ENCODE measurements around the gene MVK. TPM values are rescaled to one million over a fixed set of nuclear protein-coding genes. Genes with fewer than 3 reads are reported as not detected.

Gene MVK
- polyA plus RNA-seq, 1 donor (not counting 4 experiments of a cell fraction or from before 2014, with no cell fraction given) = 26.7 TPM

DNA sequence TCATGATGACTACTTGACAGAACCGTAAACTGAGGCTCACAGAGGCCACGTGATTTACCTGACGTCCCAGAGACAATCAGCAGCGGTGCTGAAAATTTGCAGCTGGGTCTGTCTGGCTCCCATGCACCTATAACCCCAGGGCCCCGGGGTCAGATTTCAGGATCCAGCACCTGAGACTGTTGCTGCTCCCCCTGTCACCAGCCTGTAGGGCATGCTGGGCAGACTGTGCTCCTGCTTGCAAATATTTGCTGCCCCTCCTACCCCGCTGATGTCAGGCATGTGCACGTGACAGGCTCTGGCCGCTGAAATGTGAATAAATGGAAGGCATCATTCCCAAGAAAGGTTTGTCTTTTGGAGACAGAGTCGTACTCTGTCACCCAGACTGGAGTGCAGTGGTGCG lies 6.3 kb upstream of the MVK start:
- DNase-seq (ENCODE audit: low read depth, low spot score) (no peak), FAIRE-seq (no peak)
- Histone ChIP-seq H3K9me3 (ENCODE audit: control insufficient read depth, low read depth, low read length) (no peaks in the 10 kb centered on the region), H3K36me3 (ENCODE audit: control insufficient read depth in 2 of 2, extremely low read depth in 1 of 2, insufficient read depth in 2 of 2, low read length in 2 of 2) (peaks cover 25 to 37% of the 10 kb centered on the region in 2 experiments), H3K27ac (ENCODE audit: control insufficient read depth, insufficient read depth, low read length) (no peak overlapping the region), H3K9me1 (ENCODE audit: control insufficient read depth, extremely low read depth, insufficient read depth, low read length) (no peaks in the 10 kb centered on the region), H3K4me1 (ENCODE audit: control insufficient read depth, extremely low read depth, insufficient read depth, low read length) (no peaks in the 10 kb centered on the region), H2AFZ (ENCODE audit: control insufficient read depth, low read length) (no peak overlapping the region), H3K27me3 (ENCODE audit: control insufficient read depth, extremely low read depth, insufficient read depth, low read length) (no peaks in the 10 kb centered on the region), H3K4me3 (ENCODE audit: control insufficient read depth in 2 of 3, extremely low read depth in 1 of 3, insufficient read depth in 2 of 3, low read depth in 1 of 3, low read length in 3 of 3) (no peak overlapping the region), H3K9ac (ENCODE audit: control insufficient read depth, extremely low read depth, insufficient read depth, low read length) (no peak overlapping the region), H4K20me1 (ENCODE audit: control insufficient read depth, extremely low read depth, insufficient read depth, low read length) (no peaks in the 10 kb centered on the region), H3K4me2 (ENCODE audit: control insufficient read depth, extremely low read depth, insufficient read depth, low read depth, low read length) (no peak overlapping the region), H3K79me2 (ENCODE audit: control insufficient read depth, insufficient read depth, low read length) (peaks cover under 1% of the 10 kb centered on the region)
- dilution Hi-C loops (cut with MboI; ENCODE audit: extremely low pct_ligation_motif_present, low sequenced_read_pairs) = no loop called here
- TF ChIP-seq, protein P1, sequence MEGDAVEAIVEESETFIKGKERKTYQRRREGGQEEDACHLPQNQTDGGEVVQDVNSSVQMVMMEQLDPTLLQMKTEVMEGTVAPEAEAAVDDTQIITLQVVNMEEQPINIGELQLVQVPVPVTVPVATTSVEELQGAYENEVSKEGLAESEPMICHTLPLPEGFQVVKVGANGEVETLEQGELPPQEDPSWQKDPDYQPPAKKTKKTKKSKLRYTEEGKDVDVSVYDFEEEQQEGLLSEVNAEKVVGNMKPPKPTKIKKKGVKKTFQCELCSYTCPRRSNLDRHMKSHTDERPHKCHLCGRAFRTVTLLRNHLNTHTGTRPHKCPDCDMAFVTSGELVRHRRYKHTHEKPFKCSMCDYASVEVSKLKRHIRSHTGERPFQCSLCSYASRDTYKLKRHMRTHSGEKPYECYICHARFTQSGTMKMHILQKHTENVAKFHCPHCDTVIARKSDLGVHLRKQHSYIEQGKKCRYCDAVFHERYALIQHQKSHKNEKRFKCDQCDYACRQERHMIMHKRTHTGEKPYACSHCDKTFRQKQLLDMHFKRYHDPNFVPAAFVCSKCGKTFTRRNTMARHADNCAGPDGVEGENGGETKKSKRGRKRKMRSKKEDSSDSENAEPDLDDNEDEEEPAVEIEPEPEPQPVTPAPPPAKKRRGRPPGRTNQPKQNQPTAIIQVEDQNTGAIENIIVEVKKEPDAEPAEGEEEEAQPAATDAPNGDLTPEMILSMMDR (optimal IDR thresholded peaks at IDR 0.05 in 1 of 3, IDR thresholded peaks at IDR 0.05 in 1 of 3, conservative IDR thresholded peaks at IDR 0.05 in 1 of 3; ENCODE audit: extremely low read depth in 1 of 3, insufficient read depth in 2 of 3, low read length in 3 of 3) = no peak
- no peak for TF ChIP-seq EZH2 (IDR thresholded peaks at IDR 0.05; ENCODE audit: low read length)

DNA sequence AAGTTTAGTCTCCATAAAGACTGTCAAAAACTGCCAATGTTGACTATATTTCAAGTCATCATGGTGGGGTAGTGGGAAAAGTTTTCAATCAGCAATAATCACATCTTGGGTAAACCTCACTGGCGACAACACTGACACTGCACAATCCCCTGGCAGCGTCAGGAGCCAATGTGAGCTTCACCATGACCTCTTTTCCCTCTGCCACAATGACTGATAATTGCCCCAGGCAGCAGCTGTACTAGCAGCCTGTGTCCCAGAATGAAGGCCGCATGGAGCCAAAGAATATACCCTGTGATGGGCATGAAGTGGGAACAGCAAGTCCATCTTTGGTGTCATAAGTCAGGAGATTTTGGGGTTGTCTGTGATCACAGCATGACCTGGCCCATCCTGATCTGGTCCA lies 5.6 kb upstream of the MVK start:
- Histone ChIP-seq H3K27ac (ENCODE audit: control insufficient read depth, insufficient read depth, low read length) (no peak overlapping the region), H3K4me3 (ENCODE audit: control insufficient read depth in 2 of 3, extremely low read depth in 1 of 3, insufficient read depth in 2 of 3, low read depth in 1 of 3, low read length in 3 of 3) (no peak overlapping the region), H3K79me2 (ENCODE audit: control insufficient read depth, insufficient read depth, low read length) (peaks cover 2% of the 10 kb centered on the region), H3K9me3 (ENCODE audit: control insufficient read depth, low read depth, low read length) (no peaks in the 10 kb centered on the region), H4K20me1 (ENCODE audit: control insufficient read depth, extremely low read depth, insufficient read depth, low read length) (no peaks in the 10 kb centered on the region), H3K36me3 (ENCODE audit: control insufficient read depth in 2 of 2, extremely low read depth in 1 of 2, insufficient read depth in 2 of 2, low read length in 2 of 2) (peaks cover 20 to 34% of the 10 kb centered on the region in 2 experiments), H3K9me1 (ENCODE audit: control insufficient read depth, extremely low read depth, insufficient read depth, low read length) (no peaks in the 10 kb centered on the region), H3K9ac (ENCODE audit: control insufficient read depth, extremely low read depth, insufficient read depth, low read length) (no peak overlapping the region), H2AFZ (ENCODE audit: control insufficient read depth, low read length) (no peak overlapping the region), H3K4me2 (ENCODE audit: control insufficient read depth, extremely low read depth, insufficient read depth, low read depth, low read length) (no peak overlapping the region), H3K4me1 (ENCODE audit: control insufficient read depth, extremely low read depth, insufficient read depth, low read length) (peaks cover 6% of the 10 kb centered on the region), H3K27me3 (ENCODE audit: control insufficient read depth, extremely low read depth, insufficient read depth, low read length) (no peaks in the 10 kb centered on the region)
- FAIRE-seq (no peak), DNase-seq (ENCODE audit: low read depth, low spot score) (no peak)
- dilution Hi-C loops (cut with MboI; ENCODE audit: extremely low pct_ligation_motif_present, low sequenced_read_pairs) = no loop called here
- TF ChIP-seq, protein P1 (optimal IDR thresholded peaks at IDR 0.05 in 1 of 3, IDR thresholded peaks at IDR 0.05 in 1 of 3, conservative IDR thresholded peaks at IDR 0.05 in 1 of 3; ENCODE audit: extremely low read depth in 1 of 3, insufficient read depth in 2 of 3, low read length in 3 of 3) = no peak
- no peak for TF ChIP-seq EZH2 (IDR thresholded peaks at IDR 0.05; ENCODE audit: low read length)
